ENCODE measurements around the gene PLIN1.

PLIN1 gene

GRCh38 chr15:89672221-89673164 is 6.7 kb downstream of the PLIN1 start:
- no peak for DNase-seq (ENCODE audit: low read depth in 3 of 3)

- no peak for DNase-seq (ENCODE audit: low read depth in 3 of 3)
Measured at GRCh38 chr15:89671687-89672086, 7.5 kb downstream of the PLIN1 start.

- no peak for DNase-seq (ENCODE audit: low read depth in 3 of 3)
Measured at GRCh38 chr15:89670971-89671560, 8.1 kb downstream of the PLIN1 start.

- no peak for DNase-seq (ENCODE audit: low read depth in 3 of 3)
Measured at GRCh38 chr15:89669941-89670340, 9.2 kb downstream of the PLIN1 start.

GRCh38 chr15:89669309-89669865 is 9.8 kb downstream of the PLIN1 start:
- DNase-seq (ENCODE audit: low read depth in 3 of 3) = no peak

- DNase-seq (ENCODE audit: low read depth in 3 of 3) = no peak
Measured at GRCh38 chr15:89668171-89668570, 11.0 kb downstream of the PLIN1 start.

- DNase-seq (ENCODE audit: low read depth in 3 of 3) = no peak
Measured at GRCh38 chr15:89667706-89667960, 11.5 kb downstream of the PLIN1 start.

GRCh38 chr15:89666858-89667705 is 12.1 kb downstream of the PLIN1 start:
- DNase-seq (ENCODE audit: low read depth in 3 of 3) = no peak

GRCh38 chr15:89666184-89666857 is 12.8 kb downstream of the PLIN1 start:
- no peak for DNase-seq (ENCODE audit: low read depth in 3 of 3)

GRCh38 chr15:89665449-89666181 is 13.6 kb downstream of the PLIN1 start:
- DNase-seq (ENCODE audit: low read depth in 3 of 3) = peak in 1 of 3 experiments; percentile 9

- no peak for DNase-seq (ENCODE audit: low read depth in 3 of 3)
Measured at GRCh38 chr15:89664441-89665350, 14.5 kb downstream of the PLIN1 start.

- no peak for DNase-seq (ENCODE audit: low read depth in 3 of 3)
Measured at GRCh38 chr15:89662893-89663626, 16.1 kb downstream of the PLIN1 start.

- no peak for DNase-seq (ENCODE audit: low read depth in 3 of 3)
Measured at GRCh38 chr15:89660556-89660955, 18.6 kb downstream of the PLIN1 start.

GRCh38 chr15:89659295-89659694 is 19.9 kb downstream of the PLIN1 start:
- DNase-seq (ENCODE audit: low read depth in 3 of 3) = no peak

- no peak for DNase-seq (ENCODE audit: low read depth in 3 of 3)
Measured at GRCh38 chr15:89657686-89658200, 21.4 kb downstream of the PLIN1 start.

- no peak for DNase-seq (ENCODE audit: low read depth in 3 of 3)
Measured at GRCh38 chr15:89656116-89656815, 22.9 kb downstream of the PLIN1 start.

GRCh38 chr15:89654847-89655805 is 24.0 kb downstream of the PLIN1 start, which contains the start of gene KIF7:
Gene KIF7 (minus strand): TSS chr15:89655467. CDS start chr15:89652930, 2,537 bp downstream.
- peak in 1 of 3 experiments; percentile 27 for DNase-seq (ENCODE audit: low read depth in 3 of 3)
